GM21825 (cell line): Measurements from ENCODE around the gene ADAM22.

ENCODE experiments used
- ATAC-seq: cut with Tn5 transposase; IDR thresholded peaks from one replicate; pipeline ENCODE4 v1.9.1; 2021; ENCODE audit warnings: mild to moderate bottlenecking, moderate library complexity; ENCODE audit not compliant: unreplicated experiment

Gene ADAM22

GRCh38 chr7:87948371-87948770 is 14.3 kb downstream of the ADAM22 start:
- no peak for ATAC-seq

- no peak for ATAC-seq
Observed at GRCh38 chr7:87959336-87959735, 25.3 kb downstream of the ADAM22 start.

GRCh38 chr7:87960239-87960638 is 26.2 kb downstream of the ADAM22 start:
- ATAC-seq = no peak

DNA sequence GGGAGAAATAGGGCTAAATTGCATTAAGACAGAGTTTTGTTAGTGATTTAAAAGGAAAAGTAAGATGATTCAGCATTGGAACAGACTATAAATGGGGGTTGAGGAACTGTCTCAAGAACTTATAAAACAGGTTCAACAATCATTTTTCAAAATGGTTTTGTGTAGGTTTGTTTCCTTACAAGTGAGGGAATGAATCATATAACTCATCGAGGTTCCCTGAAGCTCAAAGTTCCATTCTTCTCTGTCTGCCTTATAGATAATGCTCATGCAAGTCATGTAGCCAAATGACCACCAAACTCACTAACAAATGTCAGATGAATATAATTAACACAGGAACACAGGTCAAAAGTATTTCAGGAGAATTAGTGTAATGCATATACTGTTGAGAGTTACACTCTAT is 27.7 kb downstream of the ADAM22 start:
- no peak for ATAC-seq

- no peak for ATAC-seq
Observed at GRCh38 chr7:87966271-87966670, 32.2 kb downstream of the ADAM22 start.

DNA sequence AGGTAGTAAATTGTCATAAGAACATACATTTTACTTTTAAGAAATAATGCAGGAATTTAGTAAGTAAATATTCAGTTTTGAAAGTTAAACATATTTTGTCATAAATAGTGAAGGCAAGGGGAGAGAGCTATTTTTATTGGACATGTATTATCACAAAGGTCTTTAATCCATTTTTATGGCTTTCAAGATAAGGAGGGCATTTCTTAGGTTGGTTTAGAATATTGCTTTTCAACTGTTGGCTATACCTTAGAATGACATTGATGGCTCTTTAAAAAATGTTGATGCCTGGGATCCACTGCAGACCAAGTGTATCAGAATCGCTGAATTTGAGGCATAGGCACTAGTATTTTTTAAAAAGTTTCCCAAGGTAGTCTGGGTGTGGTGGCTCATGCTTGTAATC is 34.0 kb downstream of the ADAM22 start:
- ATAC-seq = no peak

DNA sequence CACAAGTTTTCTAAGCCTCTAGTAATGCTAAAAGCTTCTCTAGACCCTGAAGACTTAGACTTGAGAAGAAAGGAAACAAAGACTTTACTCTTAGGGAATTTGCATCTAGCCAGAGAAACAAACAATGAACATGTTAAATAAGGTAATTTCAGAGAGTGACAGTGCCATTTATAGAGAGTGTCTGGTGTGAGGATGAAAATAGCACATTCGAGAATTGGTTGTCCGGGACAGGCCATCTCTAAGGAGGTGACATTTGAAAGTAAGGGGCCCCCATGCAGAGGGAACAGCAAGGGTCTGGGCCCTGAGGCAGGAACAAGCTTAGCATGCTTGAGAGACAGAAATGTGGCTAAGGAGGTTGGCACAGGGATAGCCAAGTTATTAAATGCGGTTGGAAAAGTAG is 48.1 kb downstream of the ADAM22 start:
- no peak for ATAC-seq

GRCh38 chr7:87984088-87984487 is 50.0 kb downstream of the ADAM22 start:
- ATAC-seq = no peak

DNA sequence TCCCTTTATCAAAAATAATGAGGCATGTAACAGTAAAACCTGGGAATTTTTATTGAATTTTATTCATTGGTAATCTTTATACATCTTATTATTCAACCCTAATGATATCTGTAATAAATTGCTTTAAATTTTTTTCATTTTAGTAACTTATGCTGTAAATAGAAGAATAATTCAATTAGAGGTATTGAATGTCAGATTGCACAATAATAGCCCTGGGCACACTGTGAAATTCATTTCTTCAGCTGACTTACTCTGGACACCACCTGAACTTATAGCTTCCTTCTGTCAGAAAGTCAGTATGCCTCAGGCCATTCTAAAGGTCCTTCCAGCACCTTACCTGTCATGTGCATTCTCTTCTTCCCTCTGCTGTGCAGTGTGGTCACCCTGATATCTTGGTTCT is 59.2 kb downstream of the ADAM22 start:
- ATAC-seq = no peak

DNA sequence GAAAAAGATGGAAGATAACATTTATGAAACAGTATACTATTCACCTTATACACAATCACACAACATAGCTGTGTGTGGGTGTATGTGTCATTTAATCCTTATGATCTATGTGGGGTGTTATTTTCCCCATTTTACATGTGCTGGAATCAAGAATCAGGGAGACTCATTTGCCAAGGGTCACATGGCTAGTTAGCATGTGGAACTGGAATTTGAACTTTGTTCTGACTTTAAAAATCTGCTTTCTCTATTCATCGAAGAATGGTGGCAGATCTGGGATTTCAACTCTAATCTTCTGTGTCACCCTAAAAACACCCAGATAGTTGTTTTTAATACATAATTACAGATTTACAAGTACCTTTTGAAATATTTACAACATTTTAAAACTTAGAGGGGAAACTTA is 65.2 kb downstream of the ADAM22 start:
- no peak for ATAC-seq

GRCh38 chr7:88001744-88002530 is 67.9 kb downstream of the ADAM22 start:
- no peak for ATAC-seq

- no peak for ATAC-seq
Observed at GRCh38 chr7:88002617-88003016, 68.6 kb downstream of the ADAM22 start.

DNA sequence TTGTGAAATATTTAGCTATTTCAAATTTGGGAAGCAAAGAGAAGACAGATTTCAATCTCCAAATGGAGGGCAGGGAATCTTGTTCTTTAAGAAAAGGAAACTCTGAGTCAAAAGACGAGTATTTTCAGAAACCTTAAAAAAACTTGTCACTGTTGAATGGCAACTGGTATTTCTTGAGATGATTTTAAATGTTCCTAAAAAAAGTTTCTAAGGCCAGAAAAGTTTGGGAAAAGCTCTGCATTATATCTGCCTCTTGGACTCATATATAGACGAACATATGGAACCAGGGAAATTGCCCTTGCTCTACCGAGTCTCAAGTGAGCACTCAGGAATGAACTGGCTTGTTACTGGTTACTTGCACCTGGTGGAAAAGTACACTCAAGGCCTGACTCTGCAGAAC is 69.5 kb downstream of the ADAM22 start:
- no peak for ATAC-seq

DNA sequence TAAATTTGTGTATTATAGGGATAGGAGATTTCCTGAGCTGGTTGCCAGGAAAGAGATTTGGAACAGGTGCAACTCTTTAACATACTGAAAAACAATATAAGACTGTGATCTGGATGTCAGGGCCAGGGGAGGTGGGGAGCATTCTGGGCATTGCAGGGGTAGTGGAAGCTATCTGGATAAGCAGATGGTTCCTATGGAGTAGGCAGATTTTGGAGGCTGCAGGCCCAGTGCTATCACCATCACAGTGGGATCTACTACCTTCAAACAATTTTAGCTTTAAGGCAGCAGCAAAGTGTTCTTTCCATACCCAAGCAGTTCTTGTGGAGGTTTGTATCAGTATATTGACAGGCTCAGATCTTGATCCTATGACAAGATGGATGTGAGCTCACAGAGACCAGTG is 71.1 kb downstream of the ADAM22 start:
- no peak for ATAC-seq

DNA sequence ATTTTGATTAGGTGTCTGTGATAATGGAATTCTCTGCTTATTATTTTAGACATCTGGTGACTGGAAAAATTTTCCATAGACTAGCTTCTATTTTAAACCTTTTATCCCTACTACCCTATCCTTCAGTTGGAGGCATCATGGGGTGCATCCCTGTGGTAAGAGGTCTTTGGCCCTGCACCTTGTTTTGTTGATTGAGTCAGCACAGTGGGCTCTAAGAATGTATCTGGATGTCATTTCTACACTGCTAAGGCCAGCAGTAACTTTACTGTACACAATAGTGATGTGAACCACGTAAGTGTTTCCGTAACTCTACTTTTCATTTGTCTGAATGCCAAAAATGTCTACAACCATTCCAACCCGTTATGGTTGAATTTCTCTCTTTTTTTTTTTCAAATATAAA is 75.6 kb downstream of the ADAM22 start:
- no peak for ATAC-seq

GRCh38 chr7:88012086-88012485 is 78.0 kb downstream of the ADAM22 start:
- no peak for ATAC-seq

DNA sequence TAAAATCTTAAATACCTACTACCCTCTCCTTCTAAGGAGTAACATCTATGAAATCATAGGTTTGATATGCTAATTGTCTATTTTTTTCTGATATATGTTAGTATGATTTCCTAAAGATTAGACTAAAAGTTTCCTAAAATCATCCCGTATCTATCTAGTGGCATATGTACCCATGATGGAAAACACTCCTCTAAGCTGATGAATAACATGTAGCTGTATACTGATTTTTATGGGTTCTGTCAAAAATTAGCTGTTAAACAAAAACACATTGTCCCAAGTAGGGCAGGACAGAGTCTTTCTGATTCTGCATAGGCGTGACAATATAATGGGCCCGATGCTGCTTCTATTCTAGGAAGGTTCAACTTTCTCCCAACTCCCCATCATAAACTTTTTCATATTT is 79.9 kb downstream of the ADAM22 start:
- no peak for ATAC-seq

GRCh38 chr7:88014581-88014980 is 80.5 kb downstream of the ADAM22 start:
- no peak for ATAC-seq

- ATAC-seq = no peak
Observed at GRCh38 chr7:88015309-88015708, 81.3 kb downstream of the ADAM22 start.

GRCh38 chr7:88018501-88018900 is 84.5 kb downstream of the ADAM22 start:
- ATAC-seq = no peak

- ATAC-seq = no peak
Observed at GRCh38 chr7:88020953-88021665, 87.1 kb downstream of the ADAM22 start.

- no peak for ATAC-seq
Observed at GRCh38 chr7:88027724-88028123, 93.7 kb downstream of the ADAM22 start.
